Measurements from ENCODE around the gene ZDHHC22.
"Not testable (repeated sequence)": the region's sequence is repeated elsewhere in the genome, so short reads cannot be mapped to it uniquely, and the experiment has no call there.

ZDHHC22 gene, protein sequence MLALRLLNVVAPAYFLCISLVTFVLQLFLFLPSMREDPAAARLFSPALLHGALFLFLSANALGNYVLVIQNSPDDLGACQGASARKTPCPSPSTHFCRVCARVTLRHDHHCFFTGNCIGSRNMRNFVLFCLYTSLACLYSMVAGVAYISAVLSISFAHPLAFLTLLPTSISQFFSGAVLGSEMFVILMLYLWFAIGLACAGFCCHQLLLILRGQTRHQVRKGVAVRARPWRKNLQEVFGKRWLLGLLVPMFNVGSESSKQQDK

DNA sequence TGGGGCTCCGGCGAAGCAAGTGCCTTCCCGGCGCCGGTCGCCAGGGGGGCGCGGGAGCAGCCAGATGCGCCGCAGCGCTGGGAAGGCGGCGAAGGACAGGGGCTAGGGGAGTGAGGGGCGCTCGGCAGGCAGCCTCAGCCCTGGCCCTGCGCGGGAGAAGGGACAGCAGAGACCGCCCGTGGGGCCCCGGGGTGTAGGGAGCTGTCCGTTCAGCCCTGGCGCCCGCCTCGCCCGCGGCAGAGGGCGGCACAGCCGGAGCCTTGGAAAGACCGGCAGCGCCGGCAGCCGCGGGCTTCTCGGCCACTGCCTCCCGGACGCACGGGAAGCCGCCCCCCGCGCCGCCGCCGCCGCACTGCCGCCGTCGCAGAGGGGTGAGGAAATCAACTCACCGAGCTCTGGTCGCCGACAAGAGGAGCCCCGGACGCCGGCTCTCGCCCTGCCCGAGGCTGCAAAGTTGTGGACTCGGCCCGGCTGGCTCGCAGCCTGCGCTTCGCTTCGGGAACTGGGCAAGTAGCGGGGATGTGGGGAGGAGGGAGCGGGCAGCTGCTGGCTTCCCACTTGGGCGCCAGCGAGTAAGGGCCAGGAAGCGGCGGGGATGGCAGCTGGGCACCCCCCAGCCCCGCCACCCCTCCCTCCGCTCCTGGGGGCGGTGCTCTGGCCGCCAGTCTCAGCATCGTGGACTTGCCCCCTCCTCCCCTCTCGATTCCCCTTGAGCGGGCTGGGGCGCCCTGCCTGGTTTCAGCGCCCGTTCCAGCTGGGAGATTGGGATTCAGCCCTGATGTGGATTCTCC lies at the start of gene ZDHHC22:
TSS of gene ZDHHC22 (minus strand) at position 578 of the 791 bp plus-strand sequence. CDS start 2,053 bp downstream, outside the sequence.
- DNase-seq: peak; percentile 47

- no peak for DNase-seq
These were observed 49.4 kb upstream of the ZDHHC22 start for GRCh38 chr14:77190977-77191376.

DNA sequence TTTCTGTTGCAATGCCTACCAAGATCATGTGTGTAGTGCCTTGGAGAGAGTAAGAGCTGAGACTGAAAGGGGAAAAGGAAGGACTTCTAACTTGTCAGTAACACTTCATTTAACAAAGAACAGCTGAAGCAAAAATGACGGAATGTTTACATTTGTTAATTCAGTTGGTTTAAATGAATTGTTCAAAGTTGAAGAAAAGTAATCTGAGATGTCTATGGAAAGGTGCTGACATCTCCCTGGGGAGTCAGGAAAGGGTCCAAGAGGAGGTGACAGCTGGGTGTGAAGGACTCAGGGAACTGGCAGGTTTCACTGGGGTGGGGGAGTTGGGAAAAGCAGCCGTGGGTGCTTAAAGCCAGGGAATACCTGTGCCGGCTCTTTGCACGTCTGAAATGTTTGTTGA lies 47.9 kb upstream of the ZDHHC22 start:
- no peak for DNase-seq

DNA sequence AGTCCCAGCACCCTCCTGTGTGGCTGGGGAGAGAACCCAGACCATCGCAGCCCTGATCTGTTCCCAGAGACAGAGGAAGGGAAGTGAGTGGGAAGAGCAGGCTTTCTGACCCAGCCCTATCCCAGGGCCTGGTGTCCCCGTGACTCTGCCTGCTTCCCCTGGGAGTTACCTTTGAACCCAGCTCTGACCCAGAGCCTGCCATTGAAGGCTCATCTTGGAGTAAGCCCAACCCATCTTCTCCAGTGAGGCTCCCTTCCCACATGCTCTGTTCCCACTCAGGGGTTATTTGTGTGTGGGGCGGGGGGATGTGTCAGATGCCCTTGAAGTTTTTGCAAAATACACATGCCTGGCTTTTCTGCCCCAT lies 46.0 kb upstream of the ZDHHC22 start:
- DNase-seq: no peak

- no peak for DNase-seq
These were observed 45.5 kb upstream of the ZDHHC22 start for GRCh38 chr14:77186911-77187648.

DNA sequence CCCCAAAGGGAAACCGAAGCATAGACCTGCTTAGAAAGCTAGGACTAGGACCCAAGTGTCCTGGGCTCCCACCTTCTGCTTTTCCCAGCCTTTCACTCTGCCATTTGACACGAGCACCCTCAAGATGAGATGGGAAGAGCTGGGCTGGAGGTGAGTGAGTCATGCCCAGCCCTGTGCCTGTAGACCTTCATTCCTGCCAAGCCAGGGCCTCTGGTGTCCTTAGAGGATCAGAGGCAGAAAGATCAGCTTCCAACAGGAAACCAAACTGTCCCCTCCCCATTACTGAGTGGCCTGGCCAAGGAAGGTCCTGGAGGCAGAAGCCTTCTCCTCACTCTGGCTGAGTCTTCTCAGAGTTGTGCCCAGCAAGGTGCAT lies 43.5 kb upstream of the ZDHHC22 start:
- DNase-seq: no peak

GRCh38 chr14:77184396-77185092 lies 43.0 kb upstream of the ZDHHC22 start:
- no peak for DNase-seq

GRCh38 chr14:77183896-77184295 lies 42.3 kb upstream of the ZDHHC22 start:
- no peak for DNase-seq

DNA sequence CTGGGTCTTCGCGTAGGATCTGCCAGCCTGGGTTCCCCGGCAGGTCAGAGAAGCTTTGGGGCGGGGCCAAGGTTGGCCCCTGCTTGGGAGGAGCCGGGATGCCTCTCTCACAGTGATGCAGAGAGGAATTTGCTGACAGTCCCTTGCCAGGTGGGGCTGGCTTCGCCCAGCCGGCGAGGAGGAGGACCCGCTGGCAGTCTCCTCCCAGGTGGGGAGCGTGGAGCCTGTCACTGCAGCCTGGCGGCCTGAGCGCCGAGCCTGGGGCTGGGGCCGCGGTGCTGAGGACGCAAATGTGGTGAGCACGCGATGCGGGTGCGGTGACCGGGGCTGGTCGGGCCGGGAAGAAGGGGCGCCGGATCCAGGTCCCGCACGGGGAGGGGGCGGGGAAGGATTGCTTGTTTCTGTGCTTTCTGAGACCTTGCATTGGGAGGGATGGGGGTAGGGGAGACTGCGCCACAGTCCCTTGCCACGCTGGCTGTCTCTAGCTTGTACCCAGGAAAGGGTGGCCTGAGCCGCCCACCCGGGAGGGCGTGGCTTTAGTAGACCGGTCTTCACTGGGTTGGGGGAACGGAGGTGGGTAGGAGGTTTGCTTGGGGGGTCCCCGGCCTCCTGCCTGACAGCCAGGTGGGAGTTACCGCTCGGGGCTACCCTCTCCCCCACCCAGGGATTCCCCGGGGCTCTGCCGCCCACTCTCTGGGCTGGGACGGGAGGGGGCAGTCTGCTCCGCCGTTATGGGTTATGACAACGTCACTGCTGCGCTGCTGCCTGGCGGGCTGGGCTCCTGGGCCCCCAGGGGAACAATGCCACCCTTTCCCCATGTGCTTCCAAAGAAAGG lies 40.2 kb upstream of the ZDHHC22 start, which contains the start of gene TMEM63C:
TSS of gene TMEM63C (plus strand) at position 196 of the 835 bp plus-strand sequence. CDS start 37,016 bp downstream, outside the sequence.
- DNase-seq: peak; percentile 95

- peak; percentile 76 for DNase-seq
These were observed 39.4 kb upstream of the ZDHHC22 start for GRCh38 chr14:77180726-77181602.

DNA sequence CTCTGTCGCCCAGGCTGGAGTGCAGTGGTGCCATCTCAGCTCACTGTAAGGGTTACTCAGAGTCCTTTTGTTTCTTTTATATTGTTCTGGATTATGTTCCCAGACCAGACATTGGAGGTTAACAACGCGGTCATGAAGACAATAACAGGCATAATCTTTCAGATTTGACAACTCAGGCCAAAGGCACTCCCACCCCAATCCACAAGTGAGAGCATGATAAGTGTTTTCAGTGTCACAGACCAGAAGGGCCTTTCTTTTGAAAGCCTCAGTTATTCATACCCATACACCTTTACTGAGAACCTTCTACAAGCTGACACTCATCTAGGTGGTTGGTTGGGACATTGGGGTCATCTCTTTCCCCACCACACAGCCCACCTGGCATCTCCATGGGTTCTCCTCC lies 37.1 kb upstream of the ZDHHC22 start:
- no peak for DNase-seq

DNA sequence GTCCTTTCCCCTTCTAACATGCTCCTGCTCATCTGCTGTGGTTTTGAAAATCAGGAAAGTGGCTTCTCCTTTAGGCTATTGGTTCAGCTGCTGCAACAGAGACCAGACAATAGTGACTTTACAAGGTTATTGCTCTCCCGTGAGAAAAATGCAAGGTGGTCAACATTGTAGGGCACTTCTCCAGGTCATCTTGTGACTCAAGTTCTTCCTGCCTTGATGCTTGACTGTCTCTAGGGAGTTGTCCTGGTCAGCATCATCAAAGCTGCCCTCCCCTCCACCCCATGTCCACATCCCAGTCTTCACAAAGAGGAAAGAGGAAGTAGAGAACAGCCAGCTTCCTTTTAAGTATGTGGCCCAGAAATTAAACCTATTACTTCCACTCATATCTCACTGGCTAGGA lies 36.1 kb upstream of the ZDHHC22 start:
- no peak for DNase-seq

DNA sequence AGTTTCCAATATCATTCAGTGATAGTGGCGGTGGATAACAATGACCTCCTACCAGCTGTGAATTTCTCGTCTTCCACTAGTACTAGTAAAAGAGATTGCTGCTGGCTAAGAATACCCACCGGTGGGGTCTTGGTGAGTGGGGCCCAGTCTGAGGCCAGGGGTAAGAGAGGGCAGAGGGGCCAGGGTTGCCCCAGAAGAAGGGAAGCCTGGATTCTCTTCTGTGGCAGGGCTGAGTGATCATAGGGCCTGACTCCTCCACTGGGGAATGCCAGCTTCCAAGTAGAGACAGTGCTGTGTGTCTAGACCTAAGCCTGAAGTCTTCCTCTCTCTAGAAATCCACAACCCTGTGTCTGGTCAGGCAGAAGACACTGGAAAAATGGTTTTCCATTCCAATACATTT lies 34.3 kb upstream of the ZDHHC22 start:
- no peak for DNase-seq

- not testable (repeated sequence) for DNase-seq
These were observed 32.5 kb upstream of the ZDHHC22 start for GRCh38 chr14:77173911-77174617.

GRCh38 chr14:77172916-77173315 lies 31.3 kb upstream of the ZDHHC22 start:
- no peak for DNase-seq

DNA sequence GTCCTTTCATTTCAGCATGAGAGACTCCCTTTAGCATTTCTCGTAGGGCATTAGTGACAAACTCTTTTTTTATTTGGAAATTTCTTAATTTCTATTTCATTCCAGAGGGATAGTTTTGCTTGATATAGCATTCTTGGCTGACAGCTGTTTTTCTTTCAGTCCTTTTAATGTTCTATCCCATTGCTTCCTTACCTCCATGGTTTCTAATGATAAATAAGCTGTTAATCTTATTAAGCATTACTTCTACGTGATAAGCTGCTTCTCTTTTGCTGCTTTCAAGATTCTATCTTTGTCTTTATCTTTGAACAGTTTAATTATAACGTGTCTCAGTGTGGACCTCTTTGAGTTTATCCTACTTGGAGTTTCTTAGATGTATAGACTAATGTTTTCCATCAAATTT lies 28.5 kb upstream of the ZDHHC22 start:
- no peak for DNase-seq

- DNase-seq: no peak
These were observed 19.4 kb upstream of the ZDHHC22 start for GRCh38 chr14:77161011-77161410.

- DNase-seq: no peak
These were observed 17.3 kb upstream of the ZDHHC22 start for GRCh38 chr14:77158882-77159255.

- DNase-seq: peak; percentile 70
These were observed 16.7 kb upstream of the ZDHHC22 start for GRCh38 chr14:77158175-77158881.

DNA sequence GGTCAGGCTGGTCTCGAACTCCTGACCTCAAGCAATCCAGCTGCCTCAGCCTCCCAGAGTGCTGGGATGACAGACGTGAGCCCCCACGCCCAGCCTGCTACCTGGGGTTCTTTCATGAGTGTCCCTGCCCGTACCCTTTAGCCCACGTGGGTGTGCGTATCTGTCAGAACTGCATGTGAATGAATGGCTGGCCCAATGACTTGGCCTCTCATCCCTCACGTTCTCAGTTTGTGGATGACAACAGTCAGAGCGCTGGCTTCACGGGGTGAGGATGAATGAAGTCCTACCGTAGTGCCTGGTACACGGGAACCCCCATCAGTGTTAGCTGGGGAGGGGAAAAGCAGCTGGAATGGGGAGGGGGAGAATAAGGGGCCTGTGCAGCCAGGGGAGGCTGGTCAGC lies 16.1 kb upstream of the ZDHHC22 start:
- DNase-seq: peak; percentile 59
